Measurements from ENCODE around the gene ZNF445. TPM values are rescaled to one million over a fixed set of nuclear protein-coding genes. Genes with fewer than 3 reads are reported as not detected.
"Not testable (repeated sequence)": the region's sequence is repeated elsewhere in the genome, so short reads cannot be mapped to it uniquely, and the experiment has no call there.

ZNF445 gene
- total RNA-seq, 1 experiment from 2014 or later, result 15.9 TPM

- TF ChIP-seq, protein P1, sequence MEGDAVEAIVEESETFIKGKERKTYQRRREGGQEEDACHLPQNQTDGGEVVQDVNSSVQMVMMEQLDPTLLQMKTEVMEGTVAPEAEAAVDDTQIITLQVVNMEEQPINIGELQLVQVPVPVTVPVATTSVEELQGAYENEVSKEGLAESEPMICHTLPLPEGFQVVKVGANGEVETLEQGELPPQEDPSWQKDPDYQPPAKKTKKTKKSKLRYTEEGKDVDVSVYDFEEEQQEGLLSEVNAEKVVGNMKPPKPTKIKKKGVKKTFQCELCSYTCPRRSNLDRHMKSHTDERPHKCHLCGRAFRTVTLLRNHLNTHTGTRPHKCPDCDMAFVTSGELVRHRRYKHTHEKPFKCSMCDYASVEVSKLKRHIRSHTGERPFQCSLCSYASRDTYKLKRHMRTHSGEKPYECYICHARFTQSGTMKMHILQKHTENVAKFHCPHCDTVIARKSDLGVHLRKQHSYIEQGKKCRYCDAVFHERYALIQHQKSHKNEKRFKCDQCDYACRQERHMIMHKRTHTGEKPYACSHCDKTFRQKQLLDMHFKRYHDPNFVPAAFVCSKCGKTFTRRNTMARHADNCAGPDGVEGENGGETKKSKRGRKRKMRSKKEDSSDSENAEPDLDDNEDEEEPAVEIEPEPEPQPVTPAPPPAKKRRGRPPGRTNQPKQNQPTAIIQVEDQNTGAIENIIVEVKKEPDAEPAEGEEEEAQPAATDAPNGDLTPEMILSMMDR (conservative IDR thresholded peaks at IDR 0.05), result no peak
- no peak for TF ChIP-seq EZH2 (IDR thresholded peaks at IDR 0.05; ENCODE audit: low read depth)
- Histone ChIP-seq H3K27me3 (ENCODE audit: insufficient read depth, low read depth) (no peaks in the 10 kb centered on the region), H3K36me3 (ENCODE audit: low read depth) (0 out of 2 replicates have a peak, but pooled peaks cover 6% of the 10 kb centered on the region), H3F3A (ENCODE audit: insufficient read depth, low read depth) (peaks cover 10% of the 10 kb centered on the region; the same call in 1 of the 2 replicates), H3K9me3 (ENCODE audit: insufficient read depth, low read depth) (no peaks in the 10 kb centered on the region), H4K20me1 (ENCODE audit: insufficient read depth) (no peaks in the 10 kb centered on the region), H3K27ac (peak overlapping the region; percentile 37; the same call in 1 of the 2 replicates), H3K4me1 (replicated peaks; ENCODE audit: insufficient read depth) (peaks cover 21% of the 10 kb centered on the region), H3K4me3 (no peak overlapping the region), H3K9me2 (ENCODE audit: insufficient read depth) (no peaks in the 10 kb centered on the region), H3K79me2 (ENCODE audit: low read depth) (peaks cover 19% of the 10 kb centered on the region), H2AFZ (no peak overlapping the region), H3K4me2 (no peak overlapping the region)
- POLR2A ChIA-PET (ENCODE audit: unreplicated experiment), result no interaction called here
- no TSS peak for BruUV-seq (replicated peaks)
- intact Hi-C loops (cut with micrococcal nuclease; ENCODE audit: unreplicated experiment), result no loop called here
- CTCF ChIA-PET, result no interaction called here
- DNase-seq, result no peak
Measured at GRCh38 chr3:44469914-44470313, 7.6 kb downstream of the ZNF445 start.

GRCh38 chr3:44468572-44469520 is 8.6 kb downstream of the ZNF445 start:
- peaks cover 11% of the 10 kb centered on the region for H3K79me2 ChIP-seq (ENCODE audit: low read depth)
- no peaks in the 10 kb centered on the region for H4K20me1 ChIP-seq (ENCODE audit: insufficient read depth)
- no peaks in the 10 kb centered on the region for H3K9me2 ChIP-seq (ENCODE audit: insufficient read depth)
- peak; percentile 11 to 84 for DNase-seq
- H3K27me3 ChIP-seq (ENCODE audit: insufficient read depth, low read depth), result no peaks in the 10 kb centered on the region
- peak overlapping the region; percentile 41 for H3K4me2 ChIP-seq
- no peak overlapping the region for H2AFZ ChIP-seq
- ChIA-PET POLR2A (ENCODE audit: unreplicated experiment) (interaction anchor here (0.6 kb wide), 1 partner anchor 71 kb away, joined by 4 read pairs; no protein-coding TSS in a partner anchor), CTCF (no interaction called here)
- BruUV-seq (replicated peaks), result no TSS peak
- H3F3A ChIP-seq (ENCODE audit: insufficient read depth, low read depth), result peaks cover 10% of the 10 kb centered on the region; the same call in 1 of the 2 replicates
- TF ChIP-seq EZH2 (IDR thresholded peaks at IDR 0.05; ENCODE audit: low read depth), result no peak
- TF ChIP-seq, protein P1 (conservative IDR thresholded peaks at IDR 0.05), result no peak
- intact Hi-C loops (cut with micrococcal nuclease; ENCODE audit: unreplicated experiment), result no loop called here
- peak overlapping the region; percentile 37 for H3K27ac ChIP-seq
- H3K36me3 ChIP-seq (ENCODE audit: low read depth), result 0 out of 2 replicates have a peak, but pooled peaks cover 6% of the 10 kb centered on the region
- peaks cover 21% of the 10 kb centered on the region for H3K4me1 ChIP-seq (replicated peaks; ENCODE audit: insufficient read depth)
- H3K4me3 ChIP-seq, result no peak overlapping the region
- no peaks in the 10 kb centered on the region for H3K9me3 ChIP-seq (ENCODE audit: insufficient read depth, low read depth)

GRCh38 chr3:44468099-44468537 is 9.4 kb downstream of the ZNF445 start:
- POLR2A ChIA-PET (ENCODE audit: unreplicated experiment); DNase-seq; H3K9me2 ChIP-seq (ENCODE audit: insufficient read depth); CTCF ChIA-PET; H3K4me3 ChIP-seq; H3K4me2 ChIP-seq; H3K27ac ChIP-seq; H2AFZ ChIP-seq; intact Hi-C loops (cut with micrococcal nuclease; ENCODE audit: unreplicated experiment); H4K20me1 ChIP-seq (ENCODE audit: insufficient read depth); BruUV-seq (replicated peaks); H3K27me3 ChIP-seq (ENCODE audit: insufficient read depth, low read depth); H3K9me3 ChIP-seq (ENCODE audit: insufficient read depth, low read depth); H3K79me2 ChIP-seq (ENCODE audit: low read depth); H3K36me3 ChIP-seq (ENCODE audit: low read depth): not testable (repeated sequence)
- Histone ChIP-seq H3K4me1 (replicated peaks; ENCODE audit: insufficient read depth) (peaks cover 21% of the 10 kb centered on the region), H3F3A (ENCODE audit: insufficient read depth, low read depth) (peaks cover 10% of the 10 kb centered on the region; the same call in 1 of the 2 replicates)

Measured in PC-9 (cell line).